ENCODE measurements around the gene NDST3.

GRCh38 chr4:118081434-118081833 is 47.1 kb downstream of the NDST3 start:
- TF ChIP-seq EZH2 (IDR thresholded peaks at IDR 0.05; ENCODE audit: low read length, unreplicated experiment) = no peak
- TF ChIP-seq, protein P1, sequence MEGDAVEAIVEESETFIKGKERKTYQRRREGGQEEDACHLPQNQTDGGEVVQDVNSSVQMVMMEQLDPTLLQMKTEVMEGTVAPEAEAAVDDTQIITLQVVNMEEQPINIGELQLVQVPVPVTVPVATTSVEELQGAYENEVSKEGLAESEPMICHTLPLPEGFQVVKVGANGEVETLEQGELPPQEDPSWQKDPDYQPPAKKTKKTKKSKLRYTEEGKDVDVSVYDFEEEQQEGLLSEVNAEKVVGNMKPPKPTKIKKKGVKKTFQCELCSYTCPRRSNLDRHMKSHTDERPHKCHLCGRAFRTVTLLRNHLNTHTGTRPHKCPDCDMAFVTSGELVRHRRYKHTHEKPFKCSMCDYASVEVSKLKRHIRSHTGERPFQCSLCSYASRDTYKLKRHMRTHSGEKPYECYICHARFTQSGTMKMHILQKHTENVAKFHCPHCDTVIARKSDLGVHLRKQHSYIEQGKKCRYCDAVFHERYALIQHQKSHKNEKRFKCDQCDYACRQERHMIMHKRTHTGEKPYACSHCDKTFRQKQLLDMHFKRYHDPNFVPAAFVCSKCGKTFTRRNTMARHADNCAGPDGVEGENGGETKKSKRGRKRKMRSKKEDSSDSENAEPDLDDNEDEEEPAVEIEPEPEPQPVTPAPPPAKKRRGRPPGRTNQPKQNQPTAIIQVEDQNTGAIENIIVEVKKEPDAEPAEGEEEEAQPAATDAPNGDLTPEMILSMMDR (conservative IDR thresholded peaks at IDR 0.05; ENCODE audit: low read depth, low read length) = no peak
- no peak for TF ChIP-seq EZH2phosphoT487 (IDR thresholded peaks at IDR 0.05; ENCODE audit: borderline replicate concordance, low read length)
